ENCODE measurements around the gene PIEZO2.

The PIEZO2 gene

DNA sequence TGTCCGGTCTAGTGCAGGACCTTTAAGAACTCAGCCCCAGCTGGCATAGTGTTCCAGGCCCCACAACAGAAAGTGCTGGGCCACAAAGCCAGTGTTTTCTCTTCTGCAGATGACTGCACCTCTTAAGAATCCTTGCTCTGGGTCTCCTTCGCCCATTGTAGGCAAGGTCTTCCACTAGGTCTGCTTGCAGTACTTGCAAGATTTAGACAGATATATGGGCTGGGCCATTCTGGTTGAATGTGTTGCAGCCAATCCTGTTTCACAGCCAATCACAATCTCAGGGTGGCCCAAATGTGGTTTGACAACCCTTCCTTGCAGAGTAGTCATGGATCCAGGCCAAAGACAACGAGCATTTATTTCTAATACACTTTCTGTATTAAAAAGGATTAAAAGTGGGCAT, 13.1 kb upstream of the PIEZO2 start:
- DNase-seq (ENCODE audit: low read depth) = no peak
- TF ChIP-seq, protein P1, sequence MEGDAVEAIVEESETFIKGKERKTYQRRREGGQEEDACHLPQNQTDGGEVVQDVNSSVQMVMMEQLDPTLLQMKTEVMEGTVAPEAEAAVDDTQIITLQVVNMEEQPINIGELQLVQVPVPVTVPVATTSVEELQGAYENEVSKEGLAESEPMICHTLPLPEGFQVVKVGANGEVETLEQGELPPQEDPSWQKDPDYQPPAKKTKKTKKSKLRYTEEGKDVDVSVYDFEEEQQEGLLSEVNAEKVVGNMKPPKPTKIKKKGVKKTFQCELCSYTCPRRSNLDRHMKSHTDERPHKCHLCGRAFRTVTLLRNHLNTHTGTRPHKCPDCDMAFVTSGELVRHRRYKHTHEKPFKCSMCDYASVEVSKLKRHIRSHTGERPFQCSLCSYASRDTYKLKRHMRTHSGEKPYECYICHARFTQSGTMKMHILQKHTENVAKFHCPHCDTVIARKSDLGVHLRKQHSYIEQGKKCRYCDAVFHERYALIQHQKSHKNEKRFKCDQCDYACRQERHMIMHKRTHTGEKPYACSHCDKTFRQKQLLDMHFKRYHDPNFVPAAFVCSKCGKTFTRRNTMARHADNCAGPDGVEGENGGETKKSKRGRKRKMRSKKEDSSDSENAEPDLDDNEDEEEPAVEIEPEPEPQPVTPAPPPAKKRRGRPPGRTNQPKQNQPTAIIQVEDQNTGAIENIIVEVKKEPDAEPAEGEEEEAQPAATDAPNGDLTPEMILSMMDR (IDR thresholded peaks at IDR 0.05; ENCODE audit: insufficient read depth, low read depth, low read length, missing control alignments) = no peak
- H3K4me3 ChIP-seq (ENCODE audit: low read length) = no peak overlapping the region

DNA sequence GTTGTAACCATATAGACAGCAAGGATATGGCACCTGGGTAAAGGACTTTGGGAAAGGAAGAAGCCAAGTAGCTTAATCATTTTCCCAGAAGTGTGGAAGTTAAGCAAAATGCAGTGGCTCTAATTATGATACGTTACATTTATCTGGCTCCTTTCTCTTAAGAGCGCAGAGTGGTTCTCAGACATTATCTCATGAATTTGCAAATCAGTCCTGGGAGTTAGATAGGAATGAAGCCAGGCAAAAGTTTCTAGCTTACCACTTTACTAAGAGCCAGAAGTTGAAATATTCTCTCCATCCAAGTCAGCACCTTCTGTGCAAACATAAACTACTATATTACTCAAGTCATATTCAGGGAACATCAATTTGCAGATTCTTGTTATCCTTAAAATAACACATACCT, 10.9 kb upstream of the PIEZO2 start:
- DNase-seq (ENCODE audit: low read depth) = no peak
- H3K4me3 ChIP-seq (ENCODE audit: low read length) = no peak overlapping the region
- TF ChIP-seq, protein P1 (IDR thresholded peaks at IDR 0.05; ENCODE audit: insufficient read depth, low read depth, low read length, missing control alignments) = no peak

DNA sequence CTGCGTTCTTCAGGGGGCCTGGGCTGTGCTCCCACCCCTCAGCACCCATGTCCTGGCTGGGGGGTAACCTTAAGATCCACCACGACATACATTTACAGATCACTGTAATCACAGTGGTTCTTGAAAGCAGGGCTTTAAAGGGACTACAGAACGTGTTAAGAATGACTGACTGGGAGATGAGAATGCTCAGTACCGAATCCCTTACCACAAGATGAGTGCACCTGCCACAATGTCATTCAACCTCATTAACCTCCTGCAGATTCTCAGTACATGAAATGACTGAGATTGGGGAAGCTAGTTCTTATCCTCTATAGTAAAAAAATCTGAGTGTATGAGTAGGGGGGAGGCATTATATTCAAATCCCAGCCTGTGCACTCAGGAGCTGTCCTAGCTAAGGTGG, 10.5 kb upstream of the PIEZO2 start:
- no peak overlapping the region for H3K4me3 ChIP-seq (ENCODE audit: low read length)
- DNase-seq (ENCODE audit: low read depth) = no peak
- TF ChIP-seq, protein P1 (IDR thresholded peaks at IDR 0.05; ENCODE audit: insufficient read depth, low read depth, low read length, missing control alignments) = no peak

DNA sequence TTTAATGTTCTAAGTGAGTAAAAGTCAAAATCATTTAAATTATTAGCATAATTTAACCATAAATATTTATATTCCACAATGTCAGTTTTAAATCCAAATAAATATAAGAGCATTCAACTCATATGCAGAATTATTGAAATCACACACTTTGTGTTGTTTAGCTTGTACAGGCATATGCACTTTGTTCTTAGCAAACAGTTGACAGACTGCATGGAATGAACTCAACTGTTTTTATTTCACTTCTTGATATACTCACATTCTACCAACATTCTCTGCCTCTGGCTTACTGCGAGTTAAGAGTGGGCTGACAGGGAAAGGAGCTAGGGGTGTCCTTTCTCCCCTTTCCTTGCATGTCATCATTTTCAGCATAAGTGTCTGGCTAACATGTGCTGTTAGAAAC, 7.6 kb upstream of the PIEZO2 start:
- TF ChIP-seq, protein P1 (IDR thresholded peaks at IDR 0.05; ENCODE audit: insufficient read depth, low read depth, low read length, missing control alignments) = no peak

DNA sequence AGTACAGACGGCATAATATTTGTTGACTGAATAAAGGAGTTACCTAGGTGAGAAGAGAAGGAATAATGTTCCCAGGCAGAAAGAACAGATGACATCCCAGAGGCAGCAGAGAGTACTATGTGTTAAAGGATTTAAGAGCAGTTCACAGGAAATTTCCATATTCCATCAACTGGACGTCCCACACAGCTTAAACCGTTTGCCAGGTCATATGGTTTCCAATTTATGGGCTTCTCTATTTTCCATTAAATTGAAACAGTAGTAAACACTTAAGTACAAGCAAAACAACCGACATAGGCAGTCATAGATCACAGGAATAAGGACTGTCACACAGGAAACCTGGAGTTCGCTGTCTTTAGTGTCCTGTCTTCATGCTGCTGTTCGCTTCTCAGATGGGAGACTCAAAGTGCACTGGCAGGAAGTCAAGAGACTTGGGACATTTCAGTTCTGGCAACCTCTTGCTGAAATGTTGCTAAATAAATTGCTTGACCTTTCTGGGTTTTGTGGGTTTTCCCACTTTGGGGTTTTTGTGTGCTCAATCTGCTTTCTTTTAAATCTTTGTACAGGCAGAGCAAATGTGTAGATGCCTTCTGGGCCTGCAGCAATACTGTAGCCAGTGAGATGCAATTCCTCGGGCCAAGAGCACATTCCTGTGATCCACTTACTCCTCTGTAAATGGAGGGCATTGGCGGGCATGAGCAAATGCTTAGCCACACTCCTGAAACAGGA, 5.8 kb upstream of the PIEZO2 start:
- DNase-seq (ENCODE audit: low read depth) = no peak

More for the DNA sequence above, 7.6 kb upstream of the PIEZO2 start:
- DNase-seq (ENCODE audit: low read depth) = no peak
- no peak overlapping the region for H3K4me3 ChIP-seq (ENCODE audit: low read length)

DNA sequence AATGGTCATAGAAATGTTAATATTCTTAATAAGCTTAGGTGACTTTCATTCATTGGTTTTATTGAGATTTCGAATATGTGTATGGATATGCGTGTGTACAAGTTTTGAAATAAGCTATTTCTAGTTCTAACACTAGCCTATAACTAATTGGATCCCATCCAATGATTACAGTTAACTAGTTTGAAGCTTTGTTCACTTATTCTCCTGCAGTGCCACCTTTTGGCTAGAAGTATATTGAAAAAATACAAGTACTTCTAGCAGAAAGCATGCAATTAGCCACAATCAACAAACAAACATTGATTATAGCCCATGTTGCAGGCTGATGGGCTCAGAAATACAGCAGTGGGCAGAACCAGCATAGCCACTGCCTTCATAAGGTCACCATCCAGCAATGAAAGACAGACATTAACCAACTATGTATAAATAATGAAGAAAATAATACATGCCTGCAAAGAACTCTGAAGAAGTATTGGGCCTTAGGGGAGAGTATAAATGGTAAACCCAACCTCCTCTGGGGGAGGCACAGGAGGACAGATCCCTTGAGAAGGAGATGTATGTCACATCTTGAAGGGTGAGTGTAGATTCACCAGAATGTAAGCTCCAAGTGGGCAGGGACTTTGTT, 5.1 kb upstream of the PIEZO2 start:
- TF ChIP-seq, protein P1 (IDR thresholded peaks at IDR 0.05; ENCODE audit: insufficient read depth, low read depth, low read length, missing control alignments) = peak; percentile 28
- H3K4me3 ChIP-seq (ENCODE audit: low read length) = no peak overlapping the region
- DNase-seq (ENCODE audit: low read depth) = peak; percentile 24

More for the DNA sequence above, 5.8 kb upstream of the PIEZO2 start:
- TF ChIP-seq, protein P1 (IDR thresholded peaks at IDR 0.05; ENCODE audit: insufficient read depth, low read depth, low read length, missing control alignments) = no peak
- H3K4me3 ChIP-seq (ENCODE audit: low read length) = no peak overlapping the region
